ENCODE data around the gene EDIL3.

EDIL3 gene

GRCh38 chr5:84248013-84248412, 136.7 kb downstream of the EDIL3 start:
- H3K4me3 ChIP-seq (ENCODE audit: low read length), result no peak overlapping the region
- H3K27ac ChIP-seq (ENCODE audit: low read depth, low read length), result no peak overlapping the region
- H3K27me3 ChIP-seq (ENCODE audit: control insufficient read depth, low read length), result no peaks in the 10 kb centered on the region
- H3F3A ChIP-seq (ENCODE audit: control insufficient read depth, insufficient read depth), result no peaks in the 10 kb centered on the region
- H3K4me1 ChIP-seq (ENCODE audit: control insufficient read depth, low read length), result no peaks in the 10 kb centered on the region
- H4K20me1 ChIP-seq (ENCODE audit: control insufficient read depth, insufficient read depth, low read depth, low read length), result no peaks in the 10 kb centered on the region
- H3K79me2 ChIP-seq (ENCODE audit: control insufficient read depth, low read length), result no peaks in the 10 kb centered on the region
- H3K9me3 ChIP-seq (ENCODE audit: control insufficient read depth, insufficient read depth, low read length), result no peaks in the 10 kb centered on the region
- no peak overlapping the region for H3K4me2 ChIP-seq (ENCODE audit: low read length)
- H3K9me2 ChIP-seq (replicated peaks; ENCODE audit: control insufficient read depth, low read length), result no peaks in the 10 kb centered on the region
- no peaks in the 10 kb centered on the region for H3K36me3 ChIP-seq (ENCODE audit: control insufficient read depth, low read length)
- TF ChIP-seq CTCF (IDR thresholded peaks at IDR 0.05; ENCODE audit: low read depth, low read length, poor library complexity, severe bottlenecking) (no peak), EZH2phosphoT487 (IDR thresholded peaks at IDR 0.05; ENCODE audit: borderline replicate concordance, low read length) (no peak)

DNA sequence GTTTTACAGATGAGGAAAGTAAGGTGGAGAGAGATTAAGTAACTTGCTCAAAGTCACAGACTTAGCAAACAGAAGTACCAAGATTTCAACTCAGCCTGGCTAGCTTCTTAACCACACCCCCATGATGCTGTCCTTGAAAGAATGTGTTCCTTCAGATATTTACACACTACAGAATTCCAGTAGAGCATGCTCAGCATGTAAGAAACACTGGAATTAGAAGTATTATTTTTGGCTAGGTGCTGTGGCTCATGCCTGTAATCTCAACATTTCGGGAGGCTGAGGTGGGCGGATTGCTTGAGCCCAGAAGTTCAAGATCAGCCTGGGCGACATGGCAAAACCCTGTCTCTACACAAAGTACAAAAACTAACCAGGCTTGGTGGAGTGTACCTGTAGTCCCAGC, 142.4 kb downstream of the EDIL3 start:
- H4K20me1 ChIP-seq (ENCODE audit: control insufficient read depth, insufficient read depth, low read depth, low read length), result no peaks in the 10 kb centered on the region
- no peak overlapping the region for H3K27ac ChIP-seq (ENCODE audit: low read depth, low read length)
- TF ChIP-seq EZH2phosphoT487 (IDR thresholded peaks at IDR 0.05; ENCODE audit: borderline replicate concordance, low read length) (no peak), CTCF (IDR thresholded peaks at IDR 0.05; ENCODE audit: low read depth, low read length, poor library complexity, severe bottlenecking) (no peak)
- no peaks in the 10 kb centered on the region for H3K9me3 ChIP-seq (ENCODE audit: control insufficient read depth, insufficient read depth, low read length)
- H3K79me2 ChIP-seq (ENCODE audit: control insufficient read depth, low read length), result no peaks in the 10 kb centered on the region
- H3K4me2 ChIP-seq (ENCODE audit: low read length), result no peak overlapping the region
- H3K9me2 ChIP-seq (replicated peaks; ENCODE audit: control insufficient read depth, low read length), result no peaks in the 10 kb centered on the region
- H3K4me3 ChIP-seq (ENCODE audit: low read length), result no peak overlapping the region
- no peaks in the 10 kb centered on the region for H3K27me3 ChIP-seq (ENCODE audit: control insufficient read depth, low read length)
- no peaks in the 10 kb centered on the region for H3K36me3 ChIP-seq (ENCODE audit: control insufficient read depth, low read length)
- no peaks in the 10 kb centered on the region for H3F3A ChIP-seq (ENCODE audit: control insufficient read depth, insufficient read depth)
- no peaks in the 10 kb centered on the region for H3K4me1 ChIP-seq (ENCODE audit: control insufficient read depth, low read length)

GRCh38 chr5:84239494-84239893, 145.2 kb downstream of the EDIL3 start:
- Histone ChIP-seq H3K27ac (ENCODE audit: low read depth, low read length) (no peak overlapping the region), H3F3A (ENCODE audit: control insufficient read depth, insufficient read depth) (no peaks in the 10 kb centered on the region), H3K9me3 (ENCODE audit: control insufficient read depth, insufficient read depth, low read length) (no peaks in the 10 kb centered on the region), H4K20me1 (ENCODE audit: control insufficient read depth, insufficient read depth, low read depth, low read length) (no peaks in the 10 kb centered on the region), H3K79me2 (ENCODE audit: control insufficient read depth, low read length) (no peaks in the 10 kb centered on the region), H3K36me3 (ENCODE audit: control insufficient read depth, low read length) (no peaks in the 10 kb centered on the region), H3K9me2 (replicated peaks; ENCODE audit: control insufficient read depth, low read length) (no peaks in the 10 kb centered on the region), H3K4me3 (ENCODE audit: low read length) (no peak overlapping the region), H3K4me1 (ENCODE audit: control insufficient read depth, low read length) (no peaks in the 10 kb centered on the region), H3K27me3 (ENCODE audit: control insufficient read depth, low read length) (no peaks in the 10 kb centered on the region), H3K4me2 (ENCODE audit: low read length) (no peak overlapping the region)
- TF ChIP-seq EZH2phosphoT487 (IDR thresholded peaks at IDR 0.05; ENCODE audit: borderline replicate concordance, low read length) (no peak), CTCF (IDR thresholded peaks at IDR 0.05; ENCODE audit: low read depth, low read length, poor library complexity, severe bottlenecking) (no peak)

GRCh38 chr5:84237126-84237525, 147.6 kb downstream of the EDIL3 start:
- H3K36me3 ChIP-seq (ENCODE audit: control insufficient read depth, low read length), result no peaks in the 10 kb centered on the region
- H3F3A ChIP-seq (ENCODE audit: control insufficient read depth, insufficient read depth), result no peaks in the 10 kb centered on the region
- no peak overlapping the region for H3K27ac ChIP-seq (ENCODE audit: low read depth, low read length)
- H3K4me1 ChIP-seq (ENCODE audit: control insufficient read depth, low read length), result no peaks in the 10 kb centered on the region
- H3K79me2 ChIP-seq (ENCODE audit: control insufficient read depth, low read length), result no peaks in the 10 kb centered on the region
- no peak for TF ChIP-seq EZH2phosphoT487 (IDR thresholded peaks at IDR 0.05; ENCODE audit: borderline replicate concordance, low read length)
- TF ChIP-seq CTCF (IDR thresholded peaks at IDR 0.05; ENCODE audit: low read depth, low read length, poor library complexity, severe bottlenecking), result no peak
- no peaks in the 10 kb centered on the region for H3K27me3 ChIP-seq (ENCODE audit: control insufficient read depth, low read length)
- H3K4me2 ChIP-seq (ENCODE audit: low read length), result no peak overlapping the region
- H4K20me1 ChIP-seq (ENCODE audit: control insufficient read depth, insufficient read depth, low read depth, low read length), result no peaks in the 10 kb centered on the region
- H3K4me3 ChIP-seq (ENCODE audit: low read length), result no peak overlapping the region
- H3K9me3 ChIP-seq (ENCODE audit: control insufficient read depth, insufficient read depth, low read length), result no peaks in the 10 kb centered on the region
- H3K9me2 ChIP-seq (replicated peaks; ENCODE audit: control insufficient read depth, low read length), result no peaks in the 10 kb centered on the region

Data from DOHH2 (cell line).